Prostate gland (tissue), 2 donors: ENCODE measurements around the gene ADD1.

ENCODE experiments used
- POLR2A ChIP-seq: fragments of 450-650 bp; IDR thresholded peaks from one replicate; pipeline ENCODE4 v1.6.1; 2016; ENCODE audit warnings: antibody characterized with exemption, mild to moderate bottlenecking
- TF ChIP-seq, protein P1 (sequence below), 4 experiments: fragments of 200-600 bp in 2 of 4; fragments of 450-650 bp in 2 of 4; sonication (generic) in 2 of 4; IDR thresholded peaks; 1 replicate in 3 of 4; 2 replicates in 1 of 4; pipeline ENCODE4 v1.5.1; 2016 to 2019; ENCODE audit warnings: antibody characterized with exemption in 4 of 4, mild to moderate bottlenecking in 2 of 4, moderate library complexity in 2 of 4

DNA sequence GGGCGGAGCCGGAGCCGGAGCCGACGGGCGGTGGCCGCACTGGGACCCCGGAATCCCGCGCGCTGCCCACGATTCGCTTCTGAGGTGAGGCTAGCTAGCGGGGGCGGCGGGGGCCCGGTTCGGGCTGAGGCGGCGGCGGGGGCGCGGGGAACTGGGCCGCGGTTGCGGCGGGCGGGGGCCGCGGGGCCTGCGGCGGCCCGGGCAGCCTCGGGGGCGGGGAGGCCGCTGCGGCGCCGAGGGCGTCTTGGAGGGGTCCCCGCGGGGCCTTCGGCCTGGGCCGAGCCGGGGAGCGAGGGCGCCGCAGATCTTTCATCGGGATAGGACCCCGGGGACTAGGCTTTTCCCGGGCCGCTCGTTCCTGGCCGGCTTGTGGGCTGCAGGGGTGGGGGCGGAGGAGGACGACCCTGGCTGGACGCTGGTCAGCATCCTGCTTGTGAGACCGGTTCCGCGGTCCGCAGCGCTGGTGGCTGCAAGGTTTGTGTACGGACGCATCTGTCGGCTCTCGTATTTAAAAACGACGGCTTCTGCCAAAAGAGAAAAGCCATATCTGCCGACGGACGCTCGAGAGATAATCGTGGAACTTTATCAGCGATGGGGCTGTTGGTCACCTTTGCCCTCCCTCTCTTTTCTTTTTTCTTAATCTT is 419 bp downstream of the ADD1 start:
- TF ChIP-seq, protein P1, sequence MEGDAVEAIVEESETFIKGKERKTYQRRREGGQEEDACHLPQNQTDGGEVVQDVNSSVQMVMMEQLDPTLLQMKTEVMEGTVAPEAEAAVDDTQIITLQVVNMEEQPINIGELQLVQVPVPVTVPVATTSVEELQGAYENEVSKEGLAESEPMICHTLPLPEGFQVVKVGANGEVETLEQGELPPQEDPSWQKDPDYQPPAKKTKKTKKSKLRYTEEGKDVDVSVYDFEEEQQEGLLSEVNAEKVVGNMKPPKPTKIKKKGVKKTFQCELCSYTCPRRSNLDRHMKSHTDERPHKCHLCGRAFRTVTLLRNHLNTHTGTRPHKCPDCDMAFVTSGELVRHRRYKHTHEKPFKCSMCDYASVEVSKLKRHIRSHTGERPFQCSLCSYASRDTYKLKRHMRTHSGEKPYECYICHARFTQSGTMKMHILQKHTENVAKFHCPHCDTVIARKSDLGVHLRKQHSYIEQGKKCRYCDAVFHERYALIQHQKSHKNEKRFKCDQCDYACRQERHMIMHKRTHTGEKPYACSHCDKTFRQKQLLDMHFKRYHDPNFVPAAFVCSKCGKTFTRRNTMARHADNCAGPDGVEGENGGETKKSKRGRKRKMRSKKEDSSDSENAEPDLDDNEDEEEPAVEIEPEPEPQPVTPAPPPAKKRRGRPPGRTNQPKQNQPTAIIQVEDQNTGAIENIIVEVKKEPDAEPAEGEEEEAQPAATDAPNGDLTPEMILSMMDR (IDR thresholded peaks at IDR 0.05) = no peak
- no peak for TF ChIP-seq POLR2A
